ENCODE measurements around the gene CCDC188.

DNA sequence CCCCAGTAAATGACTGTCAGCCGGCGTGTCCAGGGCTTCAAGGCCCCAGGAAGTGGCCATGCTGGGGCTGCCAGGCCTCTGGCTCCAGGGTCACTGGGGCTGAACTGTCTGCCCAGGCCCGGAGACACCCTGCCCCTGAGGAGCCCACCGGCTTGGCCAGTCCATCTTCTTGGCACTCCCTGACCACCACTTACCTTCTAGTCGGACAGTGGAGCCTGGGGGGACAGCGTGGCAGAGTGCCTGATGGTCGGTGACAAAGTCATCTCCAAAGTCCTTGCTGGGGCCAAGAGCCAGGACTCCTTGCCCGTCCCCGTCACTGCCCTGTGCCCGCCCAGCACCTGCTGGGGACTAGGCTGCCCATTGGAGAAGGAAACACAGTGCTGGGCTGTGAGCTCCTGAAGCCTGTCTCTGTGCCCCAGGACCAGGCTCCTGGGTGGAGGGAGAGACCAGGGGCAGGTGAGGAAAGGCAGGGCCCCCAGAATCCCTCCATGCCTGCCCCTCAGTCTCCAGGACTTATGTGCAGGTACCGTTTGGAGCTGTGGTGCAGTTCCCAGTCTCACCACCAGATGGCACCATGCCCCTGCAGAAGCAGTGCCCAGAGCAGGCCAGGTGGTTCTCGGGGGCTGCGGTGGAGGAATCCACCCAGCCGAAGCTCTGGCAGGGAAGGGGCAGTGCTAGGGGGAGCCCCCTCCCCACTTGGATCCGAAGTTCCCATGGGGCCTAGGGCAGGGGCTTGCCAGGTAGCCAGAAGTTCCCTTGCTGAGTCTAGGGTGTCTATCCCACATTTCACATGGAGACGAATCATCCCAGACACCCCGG lies 6.0 kb upstream of the CCDC188 start:
- TF ChIP-seq, protein P1, sequence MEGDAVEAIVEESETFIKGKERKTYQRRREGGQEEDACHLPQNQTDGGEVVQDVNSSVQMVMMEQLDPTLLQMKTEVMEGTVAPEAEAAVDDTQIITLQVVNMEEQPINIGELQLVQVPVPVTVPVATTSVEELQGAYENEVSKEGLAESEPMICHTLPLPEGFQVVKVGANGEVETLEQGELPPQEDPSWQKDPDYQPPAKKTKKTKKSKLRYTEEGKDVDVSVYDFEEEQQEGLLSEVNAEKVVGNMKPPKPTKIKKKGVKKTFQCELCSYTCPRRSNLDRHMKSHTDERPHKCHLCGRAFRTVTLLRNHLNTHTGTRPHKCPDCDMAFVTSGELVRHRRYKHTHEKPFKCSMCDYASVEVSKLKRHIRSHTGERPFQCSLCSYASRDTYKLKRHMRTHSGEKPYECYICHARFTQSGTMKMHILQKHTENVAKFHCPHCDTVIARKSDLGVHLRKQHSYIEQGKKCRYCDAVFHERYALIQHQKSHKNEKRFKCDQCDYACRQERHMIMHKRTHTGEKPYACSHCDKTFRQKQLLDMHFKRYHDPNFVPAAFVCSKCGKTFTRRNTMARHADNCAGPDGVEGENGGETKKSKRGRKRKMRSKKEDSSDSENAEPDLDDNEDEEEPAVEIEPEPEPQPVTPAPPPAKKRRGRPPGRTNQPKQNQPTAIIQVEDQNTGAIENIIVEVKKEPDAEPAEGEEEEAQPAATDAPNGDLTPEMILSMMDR (IDR thresholded peaks at IDR 0.05; ENCODE audit: low read depth, low read length): peak; percentile 81
- TF ChIP-seq MYC (IDR thresholded peaks at IDR 0.05; ENCODE audit: low read depth, low read length) (no peak), POLR2A (IDR thresholded peaks at IDR 0.05; ENCODE audit: extremely low read depth, insufficient read length) (no peak)
- TF ChIP-seq, protein P2, sequence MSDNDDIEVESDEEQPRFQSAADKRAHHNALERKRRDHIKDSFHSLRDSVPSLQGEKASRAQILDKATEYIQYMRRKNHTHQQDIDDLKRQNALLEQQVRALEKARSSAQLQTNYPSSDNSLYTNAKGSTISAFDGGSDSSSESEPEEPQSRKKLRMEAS (IDR thresholded peaks at IDR 0.05; ENCODE audit: low read depth, low read length): no peak
